Loucy (cell line): ENCODE results near the gene MRPS34.

ENCODE experiments used
- H2AFZ ChIP-seq: fragments of 200-600 bp; sonication (generic); 2 replicates; pipeline ENCODE4 v1.6.0; 2016; ENCODE audit warnings: antibody characterized with exemption, mild to moderate bottlenecking, low read length, moderate library complexity
- H3F3A ChIP-seq: fragments of 200-600 bp; 2 replicates; pipeline ENCODE4 v1.6.0; 2016; ENCODE audit warnings: antibody characterized with exemption, low read depth, mild to moderate bottlenecking
- H3K27me3 ChIP-seq: fragments of 200-600 bp; sonication (generic); 2 replicates; pipeline ENCODE4 v1.6.1; 2014; ENCODE audit warnings: low read length, mild to moderate bottlenecking; ENCODE audit not compliant: insufficient read depth, poor library complexity, severe bottlenecking
- H3K36me3 ChIP-seq: fragments of 200-600 bp; sonication (generic); 2 replicates; pipeline ENCODE4 v1.6.1; 2016; ENCODE audit warnings: low read length; ENCODE audit not compliant: insufficient read depth
- H3K4me1 ChIP-seq: fragments of 200-600 bp; sonication (generic); 2 replicates; pipeline ENCODE4 v1.5.1; 2014; ENCODE audit warnings: low read length, mild to moderate bottlenecking; ENCODE audit not compliant: insufficient read depth, poor library complexity, severe bottlenecking
- H3K4me2 ChIP-seq: fragments of 200-600 bp; sonication (generic); 2 replicates; pipeline ENCODE4 v1.6.0; 2014; ENCODE audit warnings: antibody characterized with exemption, low read length, low read depth, mild to moderate bottlenecking; ENCODE audit not compliant: poor library complexity, severe bottlenecking
- H3K4me3 ChIP-seq: fragments of 200-600 bp; sonication (generic); 2 replicates; pipeline ENCODE4 v1.5.1; 2014; ENCODE audit warnings: low read length, mild to moderate bottlenecking, mixed read lengths; ENCODE audit not compliant: poor library complexity, severe bottlenecking
- H3K79me2 ChIP-seq: fragments of 200-600 bp; sonication (generic); 2 replicates; pipeline ENCODE4 v1.6.1; 2014; ENCODE audit warnings: low read length; ENCODE audit not compliant: insufficient read depth
- H3K9ac ChIP-seq: fragments of 200-600 bp; sonication (generic); 2 replicates; pipeline ENCODE4 v1.6.0; 2014; ENCODE audit warnings: mild to moderate bottlenecking, low read depth, low read length, moderate library complexity; ENCODE audit not compliant: poor library complexity, severe bottlenecking
- H3K9me2 ChIP-seq: fragments of 200-600 bp; sonication (generic); replicated peaks from 2 replicates; pipeline ENCODE4 v1.6.1; 2016; ENCODE audit warnings: low read depth, low read length, mixed read lengths
- H3K9me3 ChIP-seq: fragments of 200-600 bp; sonication (generic); 2 replicates; pipeline ENCODE4 v1.6.1; 2014; ENCODE audit warnings: mild to moderate bottlenecking, antibody characterized with exemption, low read length, low read depth; ENCODE audit not compliant: insufficient read depth
- H4K20me1 ChIP-seq: fragments of 200-600 bp; sonication (generic); 2 replicates; pipeline ENCODE4 v1.6.0; 2014; ENCODE audit warnings: antibody characterized with exemption, low read length, mild to moderate bottlenecking; ENCODE audit not compliant: insufficient read depth, poor library complexity, severe bottlenecking
- EZH2phosphoT487 ChIP-seq: fragments of 200-600 bp; IDR thresholded peaks from 2 replicates; pipeline ENCODE4 v1.6.1; 2018; ENCODE audit warnings: antibody characterized with exemption, mild to moderate bottlenecking, moderate library complexity, borderline replicate concordance
- TF ChIP-seq, protein P1 (sequence below): fragments of 200-600 bp; sonication (generic); conservative IDR thresholded peaks from 2 replicates; pipeline ENCODE4 v1.5.1; 2014; ENCODE audit warnings: mild to moderate bottlenecking, antibody characterized with exemption, low read length

MRPS34 gene

DNA sequence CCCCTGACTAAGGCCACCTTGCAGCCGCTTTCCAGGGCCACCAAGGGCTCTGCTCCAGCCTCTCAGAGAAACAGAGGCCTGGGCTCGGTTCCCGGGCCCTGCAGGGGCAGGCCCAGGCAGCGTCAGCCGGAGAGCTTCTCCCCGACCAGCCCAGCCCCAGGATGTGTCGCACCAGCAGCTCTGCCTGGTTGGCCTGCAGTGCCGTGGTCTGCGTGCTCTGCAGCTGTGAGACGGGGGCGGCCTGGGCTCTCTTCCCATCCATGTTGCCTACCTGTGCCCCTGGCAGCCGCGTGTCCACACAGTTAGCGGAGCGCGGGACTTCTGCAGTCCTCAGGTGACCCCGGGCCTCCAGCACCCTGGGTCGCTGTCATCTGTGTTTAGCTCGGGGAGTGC is 15.8 kb upstream of the MRPS34 start:
- H3K4me3 ChIP-seq: no peak overlapping the region
- H3K4me2 ChIP-seq: no peak overlapping the region
- H3K4me1 ChIP-seq: no peaks in the 10 kb centered on the region
- no peaks in the 10 kb centered on the region for H4K20me1 ChIP-seq
- no peaks in the 10 kb centered on the region for H3F3A ChIP-seq
- TF ChIP-seq, protein P1, sequence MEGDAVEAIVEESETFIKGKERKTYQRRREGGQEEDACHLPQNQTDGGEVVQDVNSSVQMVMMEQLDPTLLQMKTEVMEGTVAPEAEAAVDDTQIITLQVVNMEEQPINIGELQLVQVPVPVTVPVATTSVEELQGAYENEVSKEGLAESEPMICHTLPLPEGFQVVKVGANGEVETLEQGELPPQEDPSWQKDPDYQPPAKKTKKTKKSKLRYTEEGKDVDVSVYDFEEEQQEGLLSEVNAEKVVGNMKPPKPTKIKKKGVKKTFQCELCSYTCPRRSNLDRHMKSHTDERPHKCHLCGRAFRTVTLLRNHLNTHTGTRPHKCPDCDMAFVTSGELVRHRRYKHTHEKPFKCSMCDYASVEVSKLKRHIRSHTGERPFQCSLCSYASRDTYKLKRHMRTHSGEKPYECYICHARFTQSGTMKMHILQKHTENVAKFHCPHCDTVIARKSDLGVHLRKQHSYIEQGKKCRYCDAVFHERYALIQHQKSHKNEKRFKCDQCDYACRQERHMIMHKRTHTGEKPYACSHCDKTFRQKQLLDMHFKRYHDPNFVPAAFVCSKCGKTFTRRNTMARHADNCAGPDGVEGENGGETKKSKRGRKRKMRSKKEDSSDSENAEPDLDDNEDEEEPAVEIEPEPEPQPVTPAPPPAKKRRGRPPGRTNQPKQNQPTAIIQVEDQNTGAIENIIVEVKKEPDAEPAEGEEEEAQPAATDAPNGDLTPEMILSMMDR: no peak
- TF ChIP-seq EZH2phosphoT487: no peak
- no peaks in the 10 kb centered on the region for H3K9me3 ChIP-seq
- H3K9me2 ChIP-seq: no peaks in the 10 kb centered on the region
- H3K27me3 ChIP-seq: no peaks in the 10 kb centered on the region
- H2AFZ ChIP-seq: no peak overlapping the region
- H3K36me3 ChIP-seq: no peaks in the 10 kb centered on the region
- peaks cover 25% of the 10 kb centered on the region for H3K79me2 ChIP-seq
- no peak overlapping the region for H3K9ac ChIP-seq

DNA sequence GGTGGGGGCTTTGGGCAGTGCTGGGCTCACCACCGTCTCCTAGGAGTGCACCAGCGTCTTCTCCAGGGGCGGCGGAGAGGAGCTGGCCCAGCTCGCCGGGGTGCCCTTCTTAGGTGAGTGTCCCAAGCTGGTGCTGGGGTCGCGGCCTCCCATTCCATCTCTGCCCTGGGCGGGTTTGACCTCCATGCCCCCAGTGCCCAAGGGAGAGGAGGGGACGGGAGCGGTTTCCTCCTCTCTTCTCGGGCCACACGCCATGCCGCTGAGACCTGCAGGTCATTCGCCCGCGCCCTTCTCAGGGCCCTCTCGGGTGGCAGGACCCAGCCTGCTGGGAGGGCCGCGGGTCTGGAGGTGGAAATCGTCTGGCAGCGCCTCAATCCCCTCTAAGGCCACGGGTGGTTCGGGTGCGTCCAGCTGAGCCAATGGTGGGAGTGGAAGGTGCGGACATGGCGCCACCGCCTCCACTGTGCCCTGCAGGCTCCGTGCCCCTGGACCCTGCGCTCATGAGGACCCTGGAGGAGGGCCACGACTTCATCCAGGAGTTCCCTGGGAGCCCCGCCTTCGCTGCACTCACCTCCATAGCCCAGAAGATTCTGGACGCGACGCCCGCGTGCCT is 15.3 kb upstream of the MRPS34 start:
- H3K4me2 ChIP-seq: no peak overlapping the region
- no peaks in the 10 kb centered on the region for H3K36me3 ChIP-seq
- H4K20me1 ChIP-seq: no peaks in the 10 kb centered on the region
- no peaks in the 10 kb centered on the region for H3K9me2 ChIP-seq
- peaks cover 30% of the 10 kb centered on the region for H3K79me2 ChIP-seq
- H2AFZ ChIP-seq: no peak overlapping the region
- no peaks in the 10 kb centered on the region for H3F3A ChIP-seq
- TF ChIP-seq, protein P1: no peak
- H3K27me3 ChIP-seq: no peaks in the 10 kb centered on the region
- H3K9me3 ChIP-seq: no peaks in the 10 kb centered on the region
- H3K4me3 ChIP-seq: no peak overlapping the region
- no peaks in the 10 kb centered on the region for H3K4me1 ChIP-seq
- no peak overlapping the region for H3K9ac ChIP-seq

DNA sequence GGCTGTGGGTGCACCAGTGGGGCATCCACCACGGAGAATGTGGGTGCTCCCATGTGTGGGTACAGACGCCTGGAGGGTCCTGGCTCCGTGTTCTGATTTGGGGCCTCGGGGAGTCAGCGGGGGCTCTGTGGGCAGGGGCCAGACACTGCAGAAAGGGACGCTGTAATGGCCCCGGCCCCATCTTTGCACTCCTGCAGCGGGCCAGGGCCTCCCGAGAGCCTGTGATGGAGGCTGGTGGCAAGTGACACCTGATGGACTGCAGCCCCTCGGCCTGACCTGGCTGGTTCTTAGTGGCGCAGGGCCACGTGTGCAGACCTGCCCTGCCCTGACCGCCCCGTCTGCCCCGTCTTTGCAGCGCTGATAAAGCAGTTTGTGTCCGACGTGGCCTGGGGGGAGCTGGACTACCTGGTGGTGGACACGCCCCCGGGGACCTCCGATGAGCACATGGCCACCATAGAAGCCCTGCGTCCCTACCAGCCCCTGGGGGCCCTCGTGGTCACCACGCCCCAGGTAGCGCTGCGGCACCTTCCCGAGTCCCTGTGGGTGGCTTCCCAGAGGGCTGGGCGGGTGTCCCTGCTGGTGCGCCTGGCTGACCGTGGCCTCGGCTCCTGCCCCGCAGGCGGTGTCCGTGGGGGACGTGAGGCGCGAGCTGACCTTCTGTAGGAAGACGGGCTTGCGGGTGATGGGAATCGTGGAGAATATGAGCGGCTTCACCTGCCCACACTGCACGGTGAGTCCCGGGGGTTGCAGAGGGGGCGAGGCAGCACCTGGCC is 14.6 kb upstream of the MRPS34 start:
- Histone ChIP-seq H3K9me3 (no peaks in the 10 kb centered on the region), H2AFZ (no peak overlapping the region), H3K4me1 (no peaks in the 10 kb centered on the region), H3K9me2 (no peaks in the 10 kb centered on the region), H3K4me3 (no peak overlapping the region), H3K79me2 (peaks cover 34% of the 10 kb centered on the region), H3K4me2 (no peak overlapping the region), H3K36me3 (no peaks in the 10 kb centered on the region), H3F3A (no peaks in the 10 kb centered on the region), H3K27me3 (no peaks in the 10 kb centered on the region), H3K9ac (no peak overlapping the region), H4K20me1 (no peaks in the 10 kb centered on the region)
- TF ChIP-seq, protein P1: no peak
- no peak for TF ChIP-seq EZH2phosphoT487
